GM12865 (cell line): ENCODE results near the gene RHBDL1.
A peak's percentile ranks its signal among the peaks of the same experiment; 100 is the strongest.

Source experiments
- DNase-seq: peaks from one replicate; pipeline ENCODE4 v3.0.0; 2010; ENCODE audit warnings: low read depth
- H3K4me3 ChIP-seq: 2 replicates; pipeline ENCODE4 v1.5.1; 2011; ENCODE audit warnings: mild to moderate bottlenecking, low read depth, low read length, control low read depth
- CTCF ChIP-seq: IDR thresholded peaks from 2 replicates; pipeline ENCODE4 v1.5.1; 2011; ENCODE audit warnings: low read length, control low read depth, low read depth, inconsistent platforms; ENCODE audit not compliant: insufficient read depth; ENCODE audit errors: missing control alignments

RHBDL1 gene

GRCh38 chr16:724188-725040, 48.9 kb downstream of the RHBDL1 start:
- no peak for TF ChIP-seq CTCF
- no peak for DNase-seq
- no peak overlapping the region for H3K4me3 ChIP-seq

GRCh38 chr16:725041-725376, 49.5 kb downstream of the RHBDL1 start:
- H3K4me3 ChIP-seq: no peak overlapping the region
- no peak for DNase-seq
- TF ChIP-seq CTCF: no peak

- no peak overlapping the region for H3K4me3 ChIP-seq
- TF ChIP-seq CTCF: no peak
- DNase-seq: no peak
Measured at GRCh38 chr16:725463-726187, 50.2 kb downstream of the RHBDL1 start.

GRCh38 chr16:726188-726437, 50.6 kb downstream of the RHBDL1 start:
- TF ChIP-seq CTCF: no peak
- peak overlapping the region; percentile 50; the same call in 1 of the 2 replicates for H3K4me3 ChIP-seq
- no peak for DNase-seq

GRCh38 chr16:726438-727290, 51.2 kb downstream of the RHBDL1 start, which contains the start of the genes CCDC78 and HAGHL:
Gene CCDC78 (minus strand): TSS chr16:726443. CDS start chr16:726367, 76 bp downstream.
Gene HAGHL (plus strand): TSS chr16:727106. CDS start chr16:727510, 404 bp downstream.
- H3K4me3 ChIP-seq: peak within 1 kb of the TSS; percentile 78
- no peak for TF ChIP-seq CTCF
- peak; percentile 79 for DNase-seq

- DNase-seq: peak; percentile 61
- no peak for TF ChIP-seq CTCF
- H3K4me3 ChIP-seq: peak overlapping the region; percentile 78
Measured at GRCh38 chr16:727291-727977, 52.0 kb downstream of the RHBDL1 start.
